ENCODE measurements around the gene ABHD8.

The ABHD8 gene

GRCh38 chr19:17318966-17319365 lies 15.7 kb upstream of the ABHD8 start:
- DNase-seq (ENCODE audit: extremely low spot score), result no peak
- TF ChIP-seq SUZ12 (IDR thresholded peaks at IDR 0.05), result no peak
- no peak for TF ChIP-seq ELF4 (IDR thresholded peaks at IDR 0.05)
- no peak for TF ChIP-seq L3MBTL2 (conservative IDR thresholded peaks at IDR 0.05)
- TF ChIP-seq BHLHE40 (IDR thresholded peaks at IDR 0.05; ENCODE audit: borderline replicate concordance), result no peak
- TF ChIP-seq TARDBP (IDR thresholded peaks at IDR 0.05), result no peak
- TF ChIP-seq, protein P1, sequence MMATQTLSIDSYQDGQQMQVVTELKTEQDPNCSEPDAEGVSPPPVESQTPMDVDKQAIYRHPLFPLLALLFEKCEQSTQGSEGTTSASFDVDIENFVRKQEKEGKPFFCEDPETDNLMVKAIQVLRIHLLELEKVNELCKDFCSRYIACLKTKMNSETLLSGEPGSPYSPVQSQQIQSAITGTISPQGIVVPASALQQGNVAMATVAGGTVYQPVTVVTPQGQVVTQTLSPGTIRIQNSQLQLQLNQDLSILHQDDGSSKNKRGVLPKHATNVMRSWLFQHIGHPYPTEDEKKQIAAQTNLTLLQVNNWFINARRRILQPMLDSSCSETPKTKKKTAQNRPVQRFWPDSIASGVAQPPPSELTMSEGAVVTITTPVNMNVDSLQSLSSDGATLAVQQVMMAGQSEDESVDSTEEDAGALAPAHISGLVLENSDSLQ (IDR thresholded peaks at IDR 0.05), result no peak
- TF ChIP-seq CTBP1 (IDR thresholded peaks at IDR 0.05; ENCODE audit: borderline replicate concordance), result no peak
- no peak for TF ChIP-seq FOXK2 (IDR thresholded peaks at IDR 0.05)
- TF ChIP-seq NFRKB (IDR thresholded peaks at IDR 0.05), result no peak
- TF ChIP-seq FOXA1 (IDR thresholded peaks at IDR 0.05), result no peak
- TF ChIP-seq SP1 (IDR thresholded peaks at IDR 0.05), result no peak
- ChIA-PET CTCF (interaction anchor here (0.6 kb wide), 1 partner anchor 16 kb away, joined by 3 read pairs; no protein-coding TSS in a partner anchor), POLR2A (interaction anchor here (1.2 kb wide), 1 partner anchor 9 kb away, joined by 4 read pairs; no protein-coding TSS in a partner anchor)

DNA sequence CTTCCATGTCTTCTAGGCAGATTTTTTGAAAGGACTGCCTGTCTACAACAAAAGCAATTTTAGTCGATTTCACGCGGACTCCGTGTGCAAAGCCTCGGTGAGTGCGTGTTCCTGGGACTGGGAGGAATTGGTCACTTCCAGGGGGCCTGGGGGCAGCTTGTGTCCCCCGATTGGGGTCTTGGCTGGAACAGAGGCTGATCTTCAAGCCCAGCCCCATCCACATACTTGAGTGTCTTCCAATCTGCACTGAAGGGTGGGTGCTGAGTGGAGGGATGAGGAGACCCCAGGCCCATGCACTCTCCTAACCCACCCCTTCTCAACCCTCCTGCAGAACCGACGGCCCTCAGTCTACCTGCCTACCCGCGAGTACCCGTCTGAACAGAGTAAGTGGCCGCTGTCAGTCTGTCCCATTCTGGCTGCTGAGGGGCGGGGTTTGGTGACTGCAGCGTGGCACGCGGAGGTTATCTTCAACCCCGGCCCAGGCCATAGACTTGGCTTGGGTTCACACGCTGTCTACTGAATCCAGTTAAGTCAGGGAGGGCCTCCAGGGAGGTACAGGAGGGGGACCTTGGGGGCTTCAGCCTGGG lies 10.9 kb upstream of the ABHD8 start:
- no peak for TF ChIP-seq L3MBTL2 (conservative IDR thresholded peaks at IDR 0.05)
- TF ChIP-seq FOXA1 (IDR thresholded peaks at IDR 0.05), result no peak
- TF ChIP-seq BHLHE40 (IDR thresholded peaks at IDR 0.05; ENCODE audit: borderline replicate concordance), result no peak
- TF ChIP-seq NFRKB (IDR thresholded peaks at IDR 0.05), result no peak
- TF ChIP-seq, protein P1 (IDR thresholded peaks at IDR 0.05), result no peak
- TF ChIP-seq ARNT (IDR thresholded peaks at IDR 0.05), result no peak
- TF ChIP-seq ELF4 (IDR thresholded peaks at IDR 0.05), result no peak
- no peak for TF ChIP-seq HDGF (IDR thresholded peaks at IDR 0.05; ENCODE audit: borderline replicate concordance)
- TF ChIP-seq FOXK2 (IDR thresholded peaks at IDR 0.05), result no peak
- no peak for TF ChIP-seq TARDBP (IDR thresholded peaks at IDR 0.05)
- TF ChIP-seq FOXM1 (IDR thresholded peaks at IDR 0.05; ENCODE audit: borderline replicate concordance), result no peak
- POLR2A ChIA-PET, result interaction anchor here (0.6 kb wide), 1 partner anchor 177 kb away, joined by 5 read pairs; no protein-coding TSS in a partner anchor
- CTCF ChIA-PET, result no interaction called here
- DNase-seq (ENCODE audit: extremely low spot score), result no peak

- ChIA-PET CTCF (interaction anchor here (0.6 kb wide), 1 partner anchor 626 kb away, joined by 3 read pairs; no protein-coding TSS in a partner anchor), POLR2A (interaction anchor here (0.7 to 1.5 kb wide), 3 partner anchors 9 to 19 kb away, joined by 4 to 5 read pairs (median 4); no protein-coding TSS in a partner anchor)
- no peak for DNase-seq (ENCODE audit: extremely low spot score)
- TF ChIP-seq L3MBTL2 (conservative IDR thresholded peaks at IDR 0.05) (no peak), FOXA1 (IDR thresholded peaks at IDR 0.05) (no peak), ZNF384 (IDR thresholded peaks at IDR 0.05) (no peak), ARNT (IDR thresholded peaks at IDR 0.05) (no peak), HDGF (IDR thresholded peaks at IDR 0.05; ENCODE audit: borderline replicate concordance) (no peak), SUZ12 (IDR thresholded peaks at IDR 0.05) (no peak), FOXM1 (IDR thresholded peaks at IDR 0.05; ENCODE audit: borderline replicate concordance) (no peak), BHLHE40 (IDR thresholded peaks at IDR 0.05; ENCODE audit: borderline replicate concordance) (no peak), LEF1 (IDR thresholded peaks at IDR 0.05; ENCODE audit: borderline replicate concordance) (no peak), TARDBP (IDR thresholded peaks at IDR 0.05) (no peak), ELF4 (IDR thresholded peaks at IDR 0.05) (no peak), CTBP1 (IDR thresholded peaks at IDR 0.05; ENCODE audit: borderline replicate concordance) (no peak), FOXK2 (IDR thresholded peaks at IDR 0.05) (no peak), NFRKB (IDR thresholded peaks at IDR 0.05) (no peak)
- TF ChIP-seq, protein P1 (IDR thresholded peaks at IDR 0.05), result no peak
Observed at GRCh38 chr19:17312189-17313113, 9.2 kb upstream of the ABHD8 start.

DNA sequence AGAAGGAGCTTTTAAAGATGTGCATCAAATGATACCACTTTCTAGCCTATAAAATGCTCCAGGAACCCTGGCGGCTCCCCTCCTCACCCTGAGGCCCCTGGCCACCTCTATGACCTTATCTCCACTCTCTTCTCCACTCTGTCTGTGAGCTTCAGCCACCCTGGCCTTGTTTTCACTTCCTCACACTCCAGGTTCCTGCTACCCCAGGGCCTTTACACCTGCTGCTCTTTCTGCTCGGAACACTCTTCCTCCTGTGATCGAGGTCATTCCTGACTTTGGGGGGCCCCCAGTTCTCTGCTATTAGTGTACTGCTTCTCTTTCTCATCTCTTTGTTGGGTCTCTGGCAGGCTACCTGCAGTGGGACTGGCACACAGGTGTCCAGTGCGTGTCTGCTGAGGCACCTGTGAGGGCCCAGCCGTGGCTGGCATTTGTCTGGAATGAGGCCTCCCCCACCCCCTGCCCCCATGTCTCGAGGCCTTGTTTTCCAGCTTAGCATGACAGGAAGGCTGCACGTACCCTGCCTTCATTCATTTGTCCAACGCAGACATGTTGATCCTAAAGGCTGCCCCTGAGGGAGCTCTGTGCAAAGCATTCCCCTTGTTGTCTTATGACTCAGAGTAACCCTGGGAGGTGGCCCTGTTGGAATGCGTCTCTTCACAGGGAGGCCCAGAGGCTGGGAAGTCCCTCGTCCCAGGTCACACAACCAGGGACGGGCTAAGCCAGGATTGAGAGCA lies 8.4 kb upstream of the ABHD8 start:
- TF ChIP-seq BHLHE40 (IDR thresholded peaks at IDR 0.05; ENCODE audit: borderline replicate concordance), result no peak
- no peak for TF ChIP-seq SP1 (IDR thresholded peaks at IDR 0.05)
- TF ChIP-seq ARNT (IDR thresholded peaks at IDR 0.05), result no peak
- TF ChIP-seq ZNF384 (IDR thresholded peaks at IDR 0.05), result no peak
- TF ChIP-seq FOXM1 (IDR thresholded peaks at IDR 0.05; ENCODE audit: borderline replicate concordance), result no peak
- TF ChIP-seq TARDBP (IDR thresholded peaks at IDR 0.05), result no peak
- TF ChIP-seq NFRKB (IDR thresholded peaks at IDR 0.05), result no peak
- no peak for TF ChIP-seq SUZ12 (IDR thresholded peaks at IDR 0.05)
- TF ChIP-seq CTBP1 (IDR thresholded peaks at IDR 0.05; ENCODE audit: borderline replicate concordance), result no peak
- no peak for TF ChIP-seq FOXK2 (IDR thresholded peaks at IDR 0.05)
- TF ChIP-seq L3MBTL2 (conservative IDR thresholded peaks at IDR 0.05), result no peak
- no peak for TF ChIP-seq FOXA1 (IDR thresholded peaks at IDR 0.05)
- TF ChIP-seq, protein P1 (IDR thresholded peaks at IDR 0.05), result no peak
- TF ChIP-seq LEF1 (IDR thresholded peaks at IDR 0.05; ENCODE audit: borderline replicate concordance), result no peak
- no peak for TF ChIP-seq HDGF (IDR thresholded peaks at IDR 0.05; ENCODE audit: borderline replicate concordance)
- no peak for TF ChIP-seq ELF4 (IDR thresholded peaks at IDR 0.05)
- no peak for DNase-seq (ENCODE audit: extremely low spot score)
- ChIA-PET CTCF (no interaction called here), POLR2A (interaction anchor here (1.5 kb wide), 1 partner anchor 19 kb away, joined by 4 read pairs; no protein-coding TSS in a partner anchor)

All from HEK293T (cell line).